Measurements from ENCODE around the gene NHLRC2. TPM values are rescaled to one million over a fixed set of nuclear protein-coding genes. Genes with fewer than 3 reads are reported as not detected.

Gene NHLRC2
- total and polyA plus RNA-seq, 2 of the 13 experiments (the other 11 are each of a cell fraction or from before 2014, with no cell fraction given), result 7.6 to 12.7 TPM

GRCh38 chr10:113930482-113931057 is 76.1 kb downstream of the NHLRC2 start:
- Histone ChIP-seq H3K4me1 (ENCODE audit: insufficient read depth, low read length) (0 out of 2 replicates have a peak, but pooled peaks cover 5% of the 10 kb centered on the region), H3K79me2 (ENCODE audit: insufficient read depth, low read length) (no peaks in the 10 kb centered on the region), H3K27ac (ENCODE audit: extremely low read length, insufficient read depth, low read length) (no peak overlapping the region), H3K9me3 (ENCODE audit: low read length) (no peaks in the 10 kb centered on the region), H3K4me3 (replicated peaks in 1 of 3; ENCODE audit: insufficient read depth in 1 of 3, low read depth in 2 of 3, low read length in 3 of 3) (no peak overlapping the region), H4K20me1 (ENCODE audit: insufficient read depth, low read length) (no peaks in the 10 kb centered on the region), H3K36me3 (replicated peaks in 1 of 2; ENCODE audit: control insufficient read depth in 1 of 2, insufficient read depth in 2 of 2, low read length in 2 of 2) (no peaks in the 10 kb centered on the region), H3K27me3 (ENCODE audit: control insufficient read depth in 1 of 2, insufficient read depth in 2 of 2, low read length in 2 of 2) (peaks cover 0 to 3% of the 10 kb centered on the region in 2 experiments; a peak in 1 of 5 replicates), H3K9ac (ENCODE audit: insufficient read depth, low read depth, low read length) (no peak overlapping the region), H3K4me2 (ENCODE audit: low read depth, low read length) (no peak overlapping the region), H2AFZ (ENCODE audit: low read length) (no peak overlapping the region)
- WGBS (ENCODE audit: low lambda C conversion rate), result 36% methylated on average over 3 of the region's 3 CpGs
- ATAC-seq (no peak), DNase-seq (ENCODE audit: low spot score) (no peak), FAIRE-seq (no peak)
- POLR2A ChIA-PET, result no interaction called here
- TF ChIP-seq UBTF (CRISPR knock-in tag; IDR thresholded peaks at IDR 0.05) (no peak), HOXA7 (CRISPR knock-in tag; IDR thresholded peaks at IDR 0.05) (no peak), PITX1 (CRISPR knock-in tag; IDR thresholded peaks at IDR 0.05) (no peak)
- in situ Hi-C loops (cut with HindIII; ENCODE audit: extremely low pct_ligation_motif_present, low pct_unique_long_range_greater_than_20kb), result no loop called here
- CTCF ChIA-PET (ENCODE audit: low intra/inter-chr PET ratio, low total read pairs), result no interaction called here
- intact Hi-C loops (cut with micrococcal nuclease; ENCODE audit: unreplicated experiment), result no loop called here
- no TSS peak for BruUV-seq (replicated peaks)

GRCh38 chr10:113932854-113933253 is 78.4 kb downstream of the NHLRC2 start:
- no peak for DNase-seq (ENCODE audit: low spot score)
- CTCF ChIA-PET (ENCODE audit: low intra/inter-chr PET ratio, low total read pairs), result no interaction called here
- TF ChIP-seq RXRA (CRISPR knock-in tag; IDR thresholded peaks at IDR 0.05), result no peak
- TF ChIP-seq ZNF121 (CRISPR knock-in tag; IDR thresholded peaks at IDR 0.05), result no peak
- no peak for TF ChIP-seq ZNF124 (CRISPR knock-in tag; IDR thresholded peaks at IDR 0.05)
- TF ChIP-seq CCAR2 (optimal IDR thresholded peaks at IDR 0.05; ENCODE audit: low read depth, low read length), result no peak
- no peak for TF ChIP-seq KDM3A (CRISPR knock-in tag; IDR thresholded peaks at IDR 0.05; ENCODE audit: low read depth)
- no peak for TF ChIP-seq HNF1B (CRISPR knock-in tag; IDR thresholded peaks at IDR 0.05)
- no peak for TF ChIP-seq ZNF441 (CRISPR knock-in tag; IDR thresholded peaks at IDR 0.05; ENCODE audit: borderline replicate concordance)
- no peak for TF ChIP-seq ZBTB1 (CRISPR knock-in tag; IDR thresholded peaks at IDR 0.05; ENCODE audit: borderline replicate concordance)
- no peak for TF ChIP-seq ZFP82 (CRISPR knock-in tag; IDR thresholded peaks at IDR 0.05; ENCODE audit: borderline replicate concordance)
- TF ChIP-seq SP5 (CRISPR knock-in tag; IDR thresholded peaks at IDR 0.05; ENCODE audit: borderline replicate concordance, low read depth), result no peak
- TF ChIP-seq PPARG (CRISPR knock-in tag; conservative IDR thresholded peaks at IDR 0.05), result no peak

More at GRCh38 chr10:113932854-113933253, 78.4 kb downstream of the NHLRC2 start:
- no TSS peak for BruUV-seq (replicated peaks)
- ATAC-seq, result no peak
- no peaks in the 10 kb centered on the region for H3K79me2 ChIP-seq (ENCODE audit: insufficient read depth, low read length)
- no peak for FAIRE-seq
- no peak overlapping the region for H3K9ac ChIP-seq (ENCODE audit: insufficient read depth, low read depth, low read length)
- intact Hi-C loops (cut with micrococcal nuclease; ENCODE audit: unreplicated experiment), result no loop called here
- H3K27me3 ChIP-seq (ENCODE audit: control insufficient read depth in 1 of 2, insufficient read depth in 2 of 2, low read length in 2 of 2), result peaks cover 0 to 3% of the 10 kb centered on the region in 2 experiments; a peak in 1 of 5 replicates
- 0 out of 2 replicates have a peak, but pooled peaks cover 5% of the 10 kb centered on the region for H3K4me1 ChIP-seq (ENCODE audit: insufficient read depth, low read length)
- H3K4me2 ChIP-seq (ENCODE audit: low read depth, low read length), result no peak overlapping the region
- H3K4me3 ChIP-seq (replicated peaks in 1 of 3; ENCODE audit: insufficient read depth in 1 of 3, low read depth in 2 of 3, low read length in 3 of 3), result no peak overlapping the region
- POLR2A ChIA-PET, result no interaction called here
- 12% methylated on average over 1 of the region's 1 CpG for WGBS (ENCODE audit: low lambda C conversion rate)
- H3K36me3 ChIP-seq (replicated peaks in 1 of 2; ENCODE audit: control insufficient read depth in 1 of 2, insufficient read depth in 2 of 2, low read length in 2 of 2), result no peaks in the 10 kb centered on the region
- no peaks in the 10 kb centered on the region for H4K20me1 ChIP-seq (ENCODE audit: insufficient read depth, low read length)
- no peaks in the 10 kb centered on the region for H3K9me3 ChIP-seq (ENCODE audit: low read length)
- in situ Hi-C loops (cut with HindIII; ENCODE audit: extremely low pct_ligation_motif_present, low pct_unique_long_range_greater_than_20kb), result no loop called here
- no peak overlapping the region for H2AFZ ChIP-seq (ENCODE audit: low read length)
- H3K27ac ChIP-seq (ENCODE audit: extremely low read length, insufficient read depth, low read length), result no peak overlapping the region
